GM12874 (cell line): ENCODE measurements around the gene IRF9.

Experiments used
- CTCF ChIP-seq: IDR thresholded peaks from 2 replicates; pipeline ENCODE4 v1.5.1; 2011; ENCODE audit warnings: low read depth, mild to moderate bottlenecking, control low read depth, low read length, moderate library complexity; ENCODE audit not compliant: insufficient read depth

The IRF9 gene

GRCh38 chr14:24186831-24187538 lies 25.9 kb downstream of the IRF9 start:
- TF ChIP-seq CTCF = no peak

- TF ChIP-seq CTCF = no peak
These were observed 26.5 kb downstream of the IRF9 start for GRCh38 chr14:24187539-24187915.

GRCh38 chr14:24188251-24189058 lies 27.4 kb downstream of the IRF9 start, which contains the start of gene IPO4:
IPO4 (minus strand) TSS chr14:24188816; CDS start chr14:24188787, 29 bp downstream.
- no peak for TF ChIP-seq CTCF

DNA sequence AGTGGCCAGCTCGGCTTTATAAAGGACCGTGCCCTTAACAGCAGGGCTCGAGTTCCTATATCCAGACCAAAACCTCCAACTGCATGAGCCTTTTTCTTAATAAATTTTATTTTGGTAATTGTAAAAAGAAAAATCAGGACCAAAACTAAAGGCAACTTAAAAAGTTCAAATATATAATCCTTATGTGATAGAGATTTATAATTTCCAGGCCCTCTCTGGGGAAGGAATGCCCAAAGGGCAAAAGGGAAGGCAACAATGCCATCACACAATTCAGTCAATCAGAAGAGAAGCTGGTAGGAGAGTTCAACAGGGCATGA lies 28.0 kb downstream of the IRF9 start:
- TF ChIP-seq CTCF = no peak

DNA sequence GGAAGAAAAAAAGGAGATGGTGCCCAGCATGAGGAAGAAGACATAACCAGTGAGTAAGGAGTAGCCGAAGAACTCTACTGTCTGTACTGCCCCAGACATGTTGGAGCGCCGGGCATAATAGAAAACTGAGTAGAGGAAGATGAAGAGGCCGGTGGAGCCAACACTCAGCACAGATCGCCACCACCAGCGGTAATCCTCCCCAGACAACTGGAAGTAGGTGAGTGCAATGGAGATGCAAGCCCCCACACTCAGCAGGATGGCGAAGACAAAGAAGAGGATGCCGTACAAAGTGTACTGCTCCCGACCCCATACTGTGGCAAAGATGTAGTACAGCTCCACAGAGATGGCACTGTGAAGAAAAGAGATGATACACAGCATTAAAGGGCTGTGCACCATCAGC lies 28.4 kb downstream of the IRF9 start:
- no peak for TF ChIP-seq CTCF

DNA sequence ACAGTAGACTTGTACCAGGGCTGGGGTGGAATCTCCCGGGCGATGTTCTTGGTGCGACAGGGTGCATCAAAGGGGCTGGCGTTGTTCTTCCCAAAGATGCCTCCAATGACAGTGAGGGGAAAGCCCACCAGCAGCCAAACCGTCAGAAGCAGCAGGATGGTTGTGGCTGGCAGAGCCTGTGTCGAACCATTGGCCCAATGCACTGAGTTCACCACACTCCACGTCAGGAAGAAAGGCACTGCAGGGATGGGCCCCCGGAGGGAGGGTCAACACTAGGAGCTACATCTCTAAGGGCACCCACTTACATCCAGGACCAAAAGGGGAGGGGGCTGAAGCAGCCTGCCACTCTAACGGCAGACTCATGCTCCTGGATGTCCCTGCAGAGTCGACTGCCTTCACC lies 29.4 kb downstream of the IRF9 start:
- no peak for TF ChIP-seq CTCF

GRCh38 chr14:24192933-24193332 lies 31.9 kb downstream of the IRF9 start:
- TF ChIP-seq CTCF = no peak
